Measurements from ENCODE around the gene NAALADL2.

The NAALADL2 gene

GRCh38 chr3:175646865-175647264 lies 787.7 kb downstream of the NAALADL2 start:
- TF ChIP-seq CTCF (IDR thresholded peaks at IDR 0.05; ENCODE audit: insufficient read depth, low read length, poor library complexity, severe bottlenecking) (no peak), EZH2phosphoT487 (conservative IDR thresholded peaks at IDR 0.05; ENCODE audit: low read length) (no peak)
- Histone ChIP-seq H3K79me2 (ENCODE audit: insufficient read depth, low read length) (no peaks in the 10 kb centered on the region), H3F3A (ENCODE audit: insufficient read depth) (no peaks in the 10 kb centered on the region), H3K9me2 (replicated peaks; ENCODE audit: insufficient read depth, low read length) (0 out of 2 replicates have a peak, but pooled peaks cover 4% of the 10 kb centered on the region), H3K27me3 (ENCODE audit: low read length) (no peaks in the 10 kb centered on the region), H3K27ac (ENCODE audit: low read depth, low read length) (no peak overlapping the region), H3K9ac (ENCODE audit: low read length) (no peak overlapping the region), H2AFZ (ENCODE audit: low read depth, low read length, severe bottlenecking) (no peak overlapping the region), H3K9me3 (ENCODE audit: insufficient read depth, low read length) (no peaks in the 10 kb centered on the region), H3K36me3 (ENCODE audit: low read length) (no peaks in the 10 kb centered on the region), H3K4me2 (ENCODE audit: low read depth, low read length, poor library complexity, severe bottlenecking) (no peak overlapping the region), H4K20me1 (ENCODE audit: low read depth, low read length) (no peaks in the 10 kb centered on the region), H3K4me3 (ENCODE audit: insufficient read depth, low read length, poor library complexity, severe bottlenecking) (no peak overlapping the region)

GRCh38 chr3:175648899-175649298 lies 789.8 kb downstream of the NAALADL2 start:
- Histone ChIP-seq H3K36me3 (ENCODE audit: low read length) (no peaks in the 10 kb centered on the region), H3K27ac (ENCODE audit: low read depth, low read length) (no peak overlapping the region), H3K79me2 (ENCODE audit: insufficient read depth, low read length) (no peaks in the 10 kb centered on the region), H4K20me1 (ENCODE audit: low read depth, low read length) (no peaks in the 10 kb centered on the region), H3K27me3 (ENCODE audit: low read length) (no peaks in the 10 kb centered on the region), H2AFZ (ENCODE audit: low read depth, low read length, severe bottlenecking) (no peak overlapping the region), H3K9me2 (replicated peaks; ENCODE audit: insufficient read depth, low read length) (0 out of 2 replicates have a peak, but pooled peaks cover 4% of the 10 kb centered on the region), H3K9me3 (ENCODE audit: insufficient read depth, low read length) (no peaks in the 10 kb centered on the region), H3K4me3 (ENCODE audit: insufficient read depth, low read length, poor library complexity, severe bottlenecking) (no peak overlapping the region), H3F3A (ENCODE audit: insufficient read depth) (no peaks in the 10 kb centered on the region), H3K9ac (ENCODE audit: low read length) (no peak overlapping the region), H3K4me2 (ENCODE audit: low read depth, low read length, poor library complexity, severe bottlenecking) (no peak overlapping the region)
- no peak for TF ChIP-seq EZH2phosphoT487 (conservative IDR thresholded peaks at IDR 0.05; ENCODE audit: low read length)
- TF ChIP-seq CTCF (IDR thresholded peaks at IDR 0.05; ENCODE audit: insufficient read depth, low read length, poor library complexity, severe bottlenecking), result no peak

- Histone ChIP-seq H4K20me1 (ENCODE audit: low read depth, low read length) (no peaks in the 10 kb centered on the region), H3F3A (ENCODE audit: insufficient read depth) (no peaks in the 10 kb centered on the region), H3K4me3 (ENCODE audit: insufficient read depth, low read length, poor library complexity, severe bottlenecking) (no peak overlapping the region), H3K79me2 (ENCODE audit: insufficient read depth, low read length) (no peaks in the 10 kb centered on the region), H3K9ac (ENCODE audit: low read length) (no peak overlapping the region), H3K9me3 (ENCODE audit: insufficient read depth, low read length) (no peaks in the 10 kb centered on the region), H2AFZ (ENCODE audit: low read depth, low read length, severe bottlenecking) (no peak overlapping the region), H3K4me2 (ENCODE audit: low read depth, low read length, poor library complexity, severe bottlenecking) (no peak overlapping the region), H3K9me2 (replicated peaks; ENCODE audit: insufficient read depth, low read length) (no peaks in the 10 kb centered on the region), H3K36me3 (ENCODE audit: low read length) (no peaks in the 10 kb centered on the region), H3K27ac (ENCODE audit: low read depth, low read length) (no peak overlapping the region), H3K27me3 (ENCODE audit: low read length) (no peaks in the 10 kb centered on the region)
- TF ChIP-seq EZH2phosphoT487 (conservative IDR thresholded peaks at IDR 0.05; ENCODE audit: low read length) (no peak), CTCF (IDR thresholded peaks at IDR 0.05; ENCODE audit: insufficient read depth, low read length, poor library complexity, severe bottlenecking) (no peak)
Observed at GRCh38 chr3:175651716-175652115, 792.6 kb downstream of the NAALADL2 start.
